Esophagus squamous epithelium (tissue), 4 donors: ENCODE results near the gene ZNF579.

Experiments used
- CTCF ChIP-seq, 6 experiments: fragments of 450-650 bp in 4 of 6; fragments of 200-600 bp in 2 of 6; sonication (generic) in 2 of 6; IDR thresholded peaks; one replicate each; pipeline ENCODE4 v1.5.1; 2016 to 2019; ENCODE audit warnings: antibody characterized with exemption in 6 of 6, mild to moderate bottlenecking in 4 of 6, moderate library complexity in 4 of 6
- POLR2A ChIP-seq, 4 donors: fragments of 450-650 bp; IDR thresholded peaks; one replicate each; pipeline ENCODE4 v1.6.1; 2017; ENCODE audit warnings: antibody characterized with exemption in 4 of 4, mild to moderate bottlenecking in 4 of 4, moderate library complexity in 3 of 4

GRCh38 chr19:55586976-55587668, 6.5 kb upstream of the ZNF579 start:
- TF ChIP-seq CTCF (IDR thresholded peaks at IDR 0.05) = no peak
- TF ChIP-seq POLR2A (IDR thresholded peaks at IDR 0.05) = no peak
